Loucy (cell line): ENCODE measurements around the gene IVNS1ABP.

Source experiments
- CTCF ChIP-seq: fragments of 200-600 bp; sonication (generic); conservative IDR thresholded peaks from 2 replicates; pipeline ENCODE4 v1.5.1; 2014; ENCODE audit warnings: mild to moderate bottlenecking, antibody characterized with exemption, low read length
- EZH2phosphoT487 ChIP-seq: fragments of 200-600 bp; IDR thresholded peaks from 2 replicates; pipeline ENCODE4 v1.6.1; 2018; ENCODE audit warnings: antibody characterized with exemption, mild to moderate bottlenecking, moderate library complexity, borderline replicate concordance

- no peak for TF ChIP-seq CTCF
- TF ChIP-seq EZH2phosphoT487, result no peak
Observed at GRCh38 chr1:185316163-185317033, 645 bp downstream of the IVNS1ABP start.
